ENCODE results near the gene COL11A1. TPM values are rescaled to one million over a fixed set of nuclear protein-coding genes. Genes with fewer than 3 reads are reported as not detected.

Gene COL11A1
- total RNA-seq, 1 experiment from 2014 or later = not detected

DNA sequence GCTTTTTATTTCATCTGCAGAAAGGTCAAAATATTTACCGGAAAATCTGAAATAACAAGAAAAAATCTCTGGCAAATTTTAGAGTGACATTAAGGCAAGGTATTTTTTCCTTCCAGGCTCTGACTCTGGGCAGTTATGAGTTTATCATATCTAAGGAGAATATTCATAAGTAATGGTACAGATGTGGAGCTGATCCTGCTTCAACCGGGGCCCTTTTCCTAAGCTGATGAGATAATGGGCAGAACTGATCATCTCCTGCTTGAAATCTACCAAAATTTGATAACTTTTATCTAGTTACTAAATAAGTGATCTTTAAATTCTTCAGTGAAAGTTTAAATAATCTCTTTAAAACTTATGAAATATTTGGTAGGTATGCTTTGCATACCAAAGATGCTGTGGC lies 211.6 kb downstream of the COL11A1 start:
- DNase-seq (ENCODE audit: unreplicated experiment) = no peak
- BruUV-seq (replicated peaks) = no TSS peak
- TF ChIP-seq, protein P1, sequence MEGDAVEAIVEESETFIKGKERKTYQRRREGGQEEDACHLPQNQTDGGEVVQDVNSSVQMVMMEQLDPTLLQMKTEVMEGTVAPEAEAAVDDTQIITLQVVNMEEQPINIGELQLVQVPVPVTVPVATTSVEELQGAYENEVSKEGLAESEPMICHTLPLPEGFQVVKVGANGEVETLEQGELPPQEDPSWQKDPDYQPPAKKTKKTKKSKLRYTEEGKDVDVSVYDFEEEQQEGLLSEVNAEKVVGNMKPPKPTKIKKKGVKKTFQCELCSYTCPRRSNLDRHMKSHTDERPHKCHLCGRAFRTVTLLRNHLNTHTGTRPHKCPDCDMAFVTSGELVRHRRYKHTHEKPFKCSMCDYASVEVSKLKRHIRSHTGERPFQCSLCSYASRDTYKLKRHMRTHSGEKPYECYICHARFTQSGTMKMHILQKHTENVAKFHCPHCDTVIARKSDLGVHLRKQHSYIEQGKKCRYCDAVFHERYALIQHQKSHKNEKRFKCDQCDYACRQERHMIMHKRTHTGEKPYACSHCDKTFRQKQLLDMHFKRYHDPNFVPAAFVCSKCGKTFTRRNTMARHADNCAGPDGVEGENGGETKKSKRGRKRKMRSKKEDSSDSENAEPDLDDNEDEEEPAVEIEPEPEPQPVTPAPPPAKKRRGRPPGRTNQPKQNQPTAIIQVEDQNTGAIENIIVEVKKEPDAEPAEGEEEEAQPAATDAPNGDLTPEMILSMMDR (IDR thresholded peaks at IDR 0.05; ENCODE audit: unreplicated experiment) = no peak
- ChIA-PET POLR2A (no interaction called here), CTCF (no interaction called here)
- no peaks in the 10 kb centered on the region for H3K9me3 Mint-ChIP-seq (ENCODE audit: unreplicated experiment)
- intact Hi-C loops (cut with micrococcal nuclease) = no loop called here
- H3K4me1 Mint-ChIP-seq (ENCODE audit: insufficient read depth, unreplicated experiment) = peaks cover 5% of the 10 kb centered on the region
- H3K27me3 Mint-ChIP-seq (ENCODE audit: insufficient read depth, unreplicated experiment) = no peaks in the 10 kb centered on the region
- no peaks in the 10 kb centered on the region for H3K36me3 Mint-ChIP-seq (ENCODE audit: insufficient read depth, unreplicated experiment)
- no peak overlapping the region for H3K27ac Mint-ChIP-seq (ENCODE audit: low read depth, unreplicated experiment)
- H3K4me3 Mint-ChIP-seq (ENCODE audit: unreplicated experiment) = no peak overlapping the region

DNA sequence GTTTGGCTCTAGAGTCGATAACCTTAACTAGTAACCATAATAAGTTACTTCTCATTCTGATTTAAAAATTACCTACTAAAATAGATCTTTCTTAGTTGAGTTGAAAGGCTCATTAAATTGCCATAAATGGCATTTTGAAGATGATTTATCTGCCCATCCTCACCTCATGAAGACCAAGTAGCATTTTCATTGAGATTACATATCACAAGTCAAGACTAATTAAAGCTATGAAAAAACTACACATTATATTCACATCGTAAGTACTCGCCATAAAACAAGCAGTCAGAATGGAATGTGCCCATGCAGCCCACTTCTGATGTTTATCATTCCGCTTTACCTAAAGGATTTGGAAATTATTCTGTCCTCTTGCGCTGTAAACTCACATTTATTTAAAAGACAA lies 212.0 kb downstream of the COL11A1 start:
- Mint-ChIP-seq H3K27ac (ENCODE audit: low read depth, unreplicated experiment) (no peak overlapping the region), H3K9me3 (ENCODE audit: unreplicated experiment) (no peaks in the 10 kb centered on the region), H3K4me1 (ENCODE audit: insufficient read depth, unreplicated experiment) (peaks cover 5% of the 10 kb centered on the region), H3K36me3 (ENCODE audit: insufficient read depth, unreplicated experiment) (no peaks in the 10 kb centered on the region), H3K4me3 (ENCODE audit: unreplicated experiment) (no peak overlapping the region), H3K27me3 (ENCODE audit: insufficient read depth, unreplicated experiment) (no peaks in the 10 kb centered on the region)
- TF ChIP-seq, protein P1 (IDR thresholded peaks at IDR 0.05; ENCODE audit: unreplicated experiment) = no peak
- ChIA-PET CTCF (no interaction called here), POLR2A (no interaction called here)
- intact Hi-C loops (cut with micrococcal nuclease) = no loop called here
- DNase-seq (ENCODE audit: unreplicated experiment) = no peak
- BruUV-seq (replicated peaks) = no TSS peak

DNA sequence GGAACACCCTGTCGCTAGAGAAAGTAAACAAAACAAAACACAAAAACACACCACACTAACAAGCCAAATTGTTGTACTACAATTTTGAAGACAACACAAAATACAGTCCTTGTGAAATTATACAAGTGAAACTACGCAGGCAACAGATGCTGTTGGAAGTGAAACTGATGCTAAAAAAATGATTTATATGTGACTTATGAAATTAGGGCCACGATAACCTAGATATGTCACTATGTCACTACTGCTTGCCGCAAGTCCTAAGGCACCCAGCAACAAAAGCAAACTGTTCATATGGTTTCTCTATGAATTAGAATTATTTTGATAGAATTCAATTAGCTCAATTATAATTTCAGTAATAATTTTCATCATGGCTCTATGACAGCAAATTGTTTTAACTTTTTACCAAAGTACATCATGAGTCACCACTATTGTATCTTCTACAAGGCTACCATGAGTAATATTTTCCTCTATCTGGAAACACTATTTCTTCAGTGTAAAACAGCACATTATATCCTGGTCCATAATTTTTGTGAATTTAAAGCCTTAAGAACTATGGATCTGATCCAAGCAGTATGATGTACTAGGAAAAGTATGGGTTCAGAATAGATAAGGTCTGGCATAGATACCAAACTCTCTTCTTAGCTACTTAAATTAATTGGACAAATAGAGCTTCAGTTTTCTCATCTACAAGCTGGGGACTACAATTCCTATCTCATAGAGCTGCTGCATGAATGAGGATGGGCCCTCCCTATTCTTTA lies 216.3 kb downstream of the COL11A1 start:
- BruUV-seq (replicated peaks) = no TSS peak
- ChIA-PET POLR2A (no interaction called here), CTCF (no interaction called here)
- H3K9me3 Mint-ChIP-seq (ENCODE audit: unreplicated experiment) = no peaks in the 10 kb centered on the region
- H3K36me3 Mint-ChIP-seq (ENCODE audit: insufficient read depth, unreplicated experiment) = no peaks in the 10 kb centered on the region
- peak; percentile 10 for DNase-seq (ENCODE audit: unreplicated experiment)
- H3K27me3 Mint-ChIP-seq (ENCODE audit: insufficient read depth, unreplicated experiment) = no peaks in the 10 kb centered on the region
- H3K4me1 Mint-ChIP-seq (ENCODE audit: insufficient read depth, unreplicated experiment) = no peaks in the 10 kb centered on the region
- no peak overlapping the region for H3K27ac Mint-ChIP-seq (ENCODE audit: low read depth, unreplicated experiment)
- TF ChIP-seq, protein P1 (IDR thresholded peaks at IDR 0.05; ENCODE audit: unreplicated experiment) = no peak
- H3K4me3 Mint-ChIP-seq (ENCODE audit: unreplicated experiment) = no peak overlapping the region
- intact Hi-C loops (cut with micrococcal nuclease) = no loop called here

DNA sequence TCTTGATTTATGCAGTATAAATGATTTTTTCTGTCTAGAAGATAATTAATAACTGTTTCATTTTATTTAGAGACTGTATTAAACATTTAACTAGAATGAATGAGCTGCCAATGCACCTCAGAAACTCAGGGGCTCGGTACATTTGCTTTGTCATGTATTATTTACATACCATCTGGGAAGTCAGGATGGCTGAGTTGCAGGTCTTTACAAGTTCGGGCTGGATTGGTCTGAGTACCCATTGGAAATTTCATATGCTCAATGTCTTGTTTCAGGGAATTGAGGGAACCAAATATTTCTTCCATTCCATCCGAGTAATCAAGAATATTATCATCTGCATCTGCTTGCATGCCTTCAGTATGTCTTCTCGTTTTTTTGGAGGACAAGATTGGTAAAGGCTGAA lies 221.7 kb downstream of the COL11A1 start:
- TF ChIP-seq, protein P1 (IDR thresholded peaks at IDR 0.05; ENCODE audit: unreplicated experiment) = no peak
- DNase-seq (ENCODE audit: unreplicated experiment) = no peak
- no peaks in the 10 kb centered on the region for H3K27me3 Mint-ChIP-seq (ENCODE audit: insufficient read depth, unreplicated experiment)
- H3K4me3 Mint-ChIP-seq (ENCODE audit: unreplicated experiment) = no peak overlapping the region
- no peaks in the 10 kb centered on the region for H3K36me3 Mint-ChIP-seq (ENCODE audit: insufficient read depth, unreplicated experiment)
- H3K4me1 Mint-ChIP-seq (ENCODE audit: insufficient read depth, unreplicated experiment) = no peaks in the 10 kb centered on the region
- intact Hi-C loops (cut with micrococcal nuclease) = no loop called here
- ChIA-PET CTCF (no interaction called here), POLR2A (no interaction called here)
- no peak overlapping the region for H3K27ac Mint-ChIP-seq (ENCODE audit: low read depth, unreplicated experiment)
- no TSS peak for BruUV-seq (replicated peaks)
- H3K9me3 Mint-ChIP-seq (ENCODE audit: unreplicated experiment) = no peaks in the 10 kb centered on the region
